GM19467 (cell line): ENCODE data around the gene RLF.

Experiments
- ATAC-seq: cut with Tn5 transposase; IDR thresholded peaks from one replicate; pipeline ENCODE4 v1.9.1; 2021; ENCODE audit warnings: mild to moderate bottlenecking, moderate library complexity; ENCODE audit not compliant: unreplicated experiment

Gene RLF

GRCh38 chr1:40161125-40161887, at the start of gene RLF:
RLF (plus strand) TSS chr1:40161387; CDS start chr1:40161400, 13 bp downstream.
- ATAC-seq = peak; percentile 89

GRCh38 chr1:40114400-40114799, 46.8 kb upstream of the RLF start:
- ATAC-seq = no peak

GRCh38 chr1:40120128-40120527, 41.1 kb upstream of the RLF start:
- ATAC-seq = no peak

GRCh38 chr1:40122855-40123254, 38.3 kb upstream of the RLF start:
- no peak for ATAC-seq

GRCh38 chr1:40130892-40131291, 30.3 kb upstream of the RLF start:
- no peak for ATAC-seq

GRCh38 chr1:40132383-40133311, 28.5 kb upstream of the RLF start:
- ATAC-seq = no peak

GRCh38 chr1:40133312-40133665, 27.9 kb upstream of the RLF start:
- ATAC-seq = no peak

GRCh38 chr1:40133839-40134238, 27.3 kb upstream of the RLF start:
- no peak for ATAC-seq

- ATAC-seq = no peak
These were observed 20.8 kb upstream of the RLF start for GRCh38 chr1:40140211-40140973.

- ATAC-seq = no peak
These were observed 19.2 kb upstream of the RLF start for GRCh38 chr1:40141878-40142535.

GRCh38 chr1:40143891-40144575, 17.2 kb upstream of the RLF start:
- no peak for ATAC-seq

GRCh38 chr1:40151457-40152079, 9.6 kb upstream of the RLF start:
- no peak for ATAC-seq

- ATAC-seq = no peak
These were observed 8.0 kb upstream of the RLF start for GRCh38 chr1:40153073-40153770.

GRCh38 chr1:40155135-40155534, 6.1 kb upstream of the RLF start:
- no peak for ATAC-seq

- no peak for ATAC-seq
These were observed 5.3 kb upstream of the RLF start for GRCh38 chr1:40155910-40156309.

GRCh38 chr1:40160806-40161124, 422 bp upstream of the RLF start:
- ATAC-seq = no peak

GRCh38 chr1:40161888-40162397, 756 bp downstream of the RLF start:
- no peak for ATAC-seq

- no peak for ATAC-seq
These were observed 1.7 kb downstream of the RLF start for GRCh38 chr1:40162753-40163441.

GRCh38 chr1:40167317-40167716, 6.1 kb downstream of the RLF start:
- ATAC-seq = no peak
